T47D (cell line): ENCODE data around the gene TMPRSS9.
"Not testable (repeated sequence)": the region's sequence is repeated elsewhere in the genome, so short reads cannot be mapped to it uniquely, and the experiment has no call there.

Experiments
- DNase-seq, 2 experiments: peaks; one replicate each; pipeline versions ENCODE4 v3.0.0 to v3.0.0-alpha.2; 2011 to 2012; ENCODE audit warnings: low read depth in 1 of 2, low spot score in 1 of 2
- JUND ChIP-seq: IDR thresholded peaks from 2 replicates; pipeline ENCODE4 v1.6.1; 2012; ENCODE audit warnings: low read depth
- in situ Hi-C: cut with HindIII; loops from 2 replicates; pipeline ENCODE4 v1.10.0; 2016; ENCODE audit warnings: low sequenced_read_pairs, low pct_unique_long_range_greater_than_20kb

Gene TMPRSS9

DNA sequence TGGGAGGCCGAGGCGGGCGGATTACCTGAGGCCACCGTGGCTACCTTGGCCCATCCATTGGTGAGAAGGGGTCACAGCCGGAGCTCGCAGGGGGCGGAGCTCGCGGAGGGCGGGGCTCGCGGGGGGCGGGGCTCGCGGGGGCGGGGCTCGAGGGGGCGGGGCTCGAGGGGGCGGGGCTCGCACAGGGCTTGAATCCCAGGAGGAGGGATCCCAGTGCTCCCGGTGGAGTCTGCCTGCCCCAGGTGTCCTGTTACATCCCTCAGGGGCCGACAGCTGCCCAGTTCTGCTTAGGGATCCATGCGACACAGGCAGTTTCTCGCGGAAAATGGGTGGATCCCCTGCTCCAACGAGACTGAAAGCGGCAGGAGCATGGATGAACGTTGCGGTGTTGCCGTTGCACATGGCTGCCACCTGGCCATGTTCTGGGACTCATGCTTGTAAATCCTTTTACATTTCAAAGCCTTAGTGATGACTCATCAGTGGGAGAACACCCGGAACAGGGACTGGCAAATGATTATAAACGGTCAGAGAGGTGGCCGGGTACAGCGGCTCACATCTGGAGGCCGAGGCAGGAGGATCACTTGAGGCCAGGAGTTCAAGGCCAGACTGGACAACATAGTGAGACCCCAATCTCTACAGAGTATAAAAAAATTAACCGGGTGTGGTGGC lies 25.1 kb downstream of the TMPRSS9 start:
- in situ Hi-C loops: no loop called here
- DNase-seq: peak; percentile 97 to 98
- TF ChIP-seq JUND: no peak

- no peak for TF ChIP-seq JUND
- DNase-seq: no peak
- in situ Hi-C loops: no loop called here
Observed at GRCh38 chr19:2387367-2388288, 27.6 kb downstream of the TMPRSS9 start.

GRCh38 chr19:2389594-2389993 lies 29.5 kb downstream of the TMPRSS9 start:
- DNase-seq: no peak
- in situ Hi-C loops: no loop called here
- TF ChIP-seq JUND: no peak

DNA sequence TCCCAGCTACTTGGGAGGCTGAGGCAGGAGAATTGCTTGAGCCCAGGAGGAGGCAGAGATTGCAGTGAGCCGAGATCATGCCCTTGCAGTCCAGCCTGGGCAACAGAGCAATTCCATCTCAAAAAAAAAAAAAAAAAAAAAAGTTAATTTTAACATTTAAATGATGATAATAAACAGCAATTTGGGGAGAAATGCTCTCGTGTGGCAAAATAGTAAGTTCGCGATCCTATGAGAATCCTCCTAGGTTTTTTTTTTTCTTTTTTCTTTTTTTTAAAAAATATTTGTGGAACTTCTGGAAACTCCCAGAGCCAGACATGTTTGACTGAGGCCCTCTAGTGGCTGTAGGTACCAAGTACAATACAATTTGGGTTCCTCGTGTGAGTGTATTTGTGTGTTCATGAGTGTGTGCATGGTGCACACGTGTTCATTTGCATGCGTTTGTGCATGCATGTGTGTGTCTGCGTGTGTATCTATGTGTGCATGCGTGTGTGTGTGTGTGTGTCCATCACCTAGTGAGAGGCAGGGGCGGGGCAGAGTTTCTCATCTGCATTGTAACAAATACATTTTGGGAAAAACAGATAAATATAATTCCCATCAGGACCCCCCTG lies 31.2 kb downstream of the TMPRSS9 start:
- in situ Hi-C loops: no loop called here
- peak; percentile 28 to 65 for DNase-seq
- TF ChIP-seq JUND: no peak

- DNase-seq: no peak
- in situ Hi-C loops: no loop called here
- TF ChIP-seq JUND: no peak
Observed at GRCh38 chr19:2392366-2392765, 32.3 kb downstream of the TMPRSS9 start.

GRCh38 chr19:2392899-2393298 lies 32.8 kb downstream of the TMPRSS9 start:
- DNase-seq, in situ Hi-C loops: not testable (repeated sequence)

GRCh38 chr19:2394054-2394441 lies 34.0 kb downstream of the TMPRSS9 start:
- no peak for DNase-seq
- in situ Hi-C loops: no loop called here
- no peak for TF ChIP-seq JUND

- TF ChIP-seq JUND: no peak
- DNase-seq: no peak
- in situ Hi-C loops: no loop called here
Observed at GRCh38 chr19:2394442-2395292, 34.6 kb downstream of the TMPRSS9 start.

GRCh38 chr19:2395293-2395829 lies 35.3 kb downstream of the TMPRSS9 start:
- in situ Hi-C loops, DNase-seq: not testable (repeated sequence)

- DNase-seq, in situ Hi-C loops: not testable (repeated sequence)
Observed at GRCh38 chr19:2397173-2397572, 37.1 kb downstream of the TMPRSS9 start.

GRCh38 chr19:2398735-2399305 lies 38.8 kb downstream of the TMPRSS9 start:
- no peak for DNase-seq
- no peak for TF ChIP-seq JUND
- in situ Hi-C loops: no loop called here

- DNase-seq: no peak
- no peak for TF ChIP-seq JUND
- in situ Hi-C loops: no loop called here
Observed at GRCh38 chr19:2399582-2399981, 39.5 kb downstream of the TMPRSS9 start.
